ENCODE data around the gene ZNF423.

The ZNF423 gene

DNA sequence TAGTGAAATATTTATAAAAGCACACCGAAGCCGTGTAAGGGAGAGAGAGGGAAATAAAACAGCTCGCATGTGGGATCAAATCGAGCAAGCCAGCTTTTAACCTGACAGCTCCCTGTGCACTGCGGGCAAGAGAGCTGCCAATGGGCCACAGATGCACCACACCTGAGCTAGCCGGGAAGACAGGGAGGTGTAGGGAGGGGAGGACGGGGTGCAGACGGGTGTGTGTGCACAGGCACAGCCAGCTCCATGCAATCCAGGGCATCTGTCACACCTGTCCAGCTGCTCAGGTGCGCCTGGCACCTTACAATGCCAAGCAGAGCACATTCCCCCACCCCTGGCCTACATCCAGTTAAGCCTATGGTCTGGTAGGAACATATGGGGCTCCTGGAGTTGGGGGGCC, 412.3 kb downstream of the ZNF423 start:
- Mint-ChIP-seq H3K4me1 (peaks cover 8% of the 10 kb centered on the region), H3K27ac (no peak overlapping the region), H3K4me3 (no peak overlapping the region), H3K27me3 (no peaks in the 10 kb centered on the region), H3K9me3 (no peaks in the 10 kb centered on the region), H3K36me3 (no peaks in the 10 kb centered on the region)
- ATAC-seq (ENCODE audit: low read depth) = no peak
- no peak for DNase-seq (ENCODE audit: low spot score in 2 of 2)

- ATAC-seq (ENCODE audit: low read depth) (no peak), DNase-seq (ENCODE audit: low spot score in 2 of 2) (no peak)
- H3K36me3 Mint-ChIP-seq = no peaks in the 10 kb centered on the region
- peaks cover 8% of the 10 kb centered on the region for H3K4me1 Mint-ChIP-seq
- no peaks in the 10 kb centered on the region for H3K27me3 Mint-ChIP-seq
- H3K9me3 Mint-ChIP-seq = no peaks in the 10 kb centered on the region
- no peak overlapping the region for H3K4me3 Mint-ChIP-seq
- H3K27ac Mint-ChIP-seq = no peak overlapping the region
Observed at GRCh38 chr16:49442805-49443204, 413.1 kb downstream of the ZNF423 start.

GRCh38 chr16:49441366-49441780, 414.5 kb downstream of the ZNF423 start:
- peaks cover 8% of the 10 kb centered on the region for H3K4me1 Mint-ChIP-seq
- peaks cover 2% of the 10 kb centered on the region for H3K27me3 Mint-ChIP-seq
- DNase-seq (ENCODE audit: low spot score in 2 of 2) = peak in 1 of 2 donors; percentile 2
- ATAC-seq (ENCODE audit: low read depth) = peak; percentile 78
- no peaks in the 10 kb centered on the region for H3K9me3 Mint-ChIP-seq
- peak overlapping the region; percentile 60 for H3K27ac Mint-ChIP-seq
- H3K36me3 Mint-ChIP-seq = no peaks in the 10 kb centered on the region
- H3K4me3 Mint-ChIP-seq = peak overlapping the region; percentile 66

- peak overlapping the region; percentile 60 for H3K27ac Mint-ChIP-seq
- H3K9me3 Mint-ChIP-seq = no peaks in the 10 kb centered on the region
- H3K27me3 Mint-ChIP-seq = peaks cover 2% of the 10 kb centered on the region
- DNase-seq (ENCODE audit: low spot score in 2 of 2) = no peak
- ATAC-seq (ENCODE audit: low read depth) = no peak
- H3K36me3 Mint-ChIP-seq = no peaks in the 10 kb centered on the region
- H3K4me3 Mint-ChIP-seq = no peak overlapping the region
- peaks cover 8% of the 10 kb centered on the region for H3K4me1 Mint-ChIP-seq
Observed at GRCh38 chr16:49440156-49441065, 415.5 kb downstream of the ZNF423 start.

DNA sequence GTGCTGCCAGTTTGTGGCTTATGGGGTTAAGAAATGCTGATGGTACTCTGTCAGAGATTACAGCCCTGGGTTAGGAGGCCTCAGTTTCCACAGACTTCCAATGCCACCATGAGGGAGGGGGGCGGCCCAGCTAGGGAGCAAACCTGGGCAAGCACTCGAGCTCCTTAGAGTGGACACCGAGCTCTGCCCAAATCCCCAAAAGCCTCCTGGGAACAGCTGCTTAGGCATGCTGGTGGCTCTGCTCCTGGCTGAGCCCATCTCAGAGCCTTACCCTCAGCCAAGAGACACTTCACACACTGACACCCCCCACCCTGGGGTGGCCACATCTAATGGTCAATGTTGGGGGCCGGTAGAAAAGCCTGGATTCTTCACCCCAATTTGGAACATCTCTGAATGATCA, 416.2 kb downstream of the ZNF423 start:
- no peak for ATAC-seq (ENCODE audit: low read depth)
- no peak for DNase-seq (ENCODE audit: low spot score in 2 of 2)
- no peaks in the 10 kb centered on the region for H3K36me3 Mint-ChIP-seq
- H3K27ac Mint-ChIP-seq = no peak overlapping the region
- no peaks in the 10 kb centered on the region for H3K9me3 Mint-ChIP-seq
- peaks cover 2% of the 10 kb centered on the region for H3K27me3 Mint-ChIP-seq
- H3K4me3 Mint-ChIP-seq = no peak overlapping the region
- H3K4me1 Mint-ChIP-seq = peaks cover 8% of the 10 kb centered on the region

DNA sequence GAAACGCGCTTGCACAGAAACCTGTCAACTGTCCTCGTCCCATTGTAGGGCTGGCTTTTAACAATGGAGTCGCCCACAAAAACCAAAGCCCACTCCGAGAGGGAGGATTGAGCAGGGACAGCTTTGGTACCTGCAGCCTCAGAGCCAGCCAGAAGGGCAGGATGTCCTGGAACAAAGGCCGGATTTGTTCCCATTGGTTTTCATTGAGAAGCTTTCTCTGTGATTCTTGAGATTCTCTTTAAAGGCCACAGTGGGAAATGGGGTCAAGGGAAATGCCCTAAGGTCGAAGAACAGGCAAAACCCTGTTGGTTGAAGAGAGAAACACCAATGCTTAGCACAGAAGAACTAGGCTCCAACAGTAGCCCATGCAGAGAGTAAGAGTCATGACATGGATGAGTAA, 416.9 kb downstream of the ZNF423 start:
- H3K4me3 Mint-ChIP-seq = no peak overlapping the region

More for the DNA sequence above, 416.9 kb downstream of the ZNF423 start:
- no peak for DNase-seq (ENCODE audit: low spot score in 2 of 2)
- Mint-ChIP-seq H3K27me3 (peaks cover 2% of the 10 kb centered on the region), H3K9me3 (no peaks in the 10 kb centered on the region), H3K27ac (no peak overlapping the region), H3K36me3 (no peaks in the 10 kb centered on the region), H3K4me1 (peaks cover 8% of the 10 kb centered on the region)
- ATAC-seq (ENCODE audit: low read depth) = no peak

Data from memory B cell (primary cell).